ENCODE measurements around the gene SCN9A. TPM values are rescaled to one million over a fixed set of nuclear protein-coding genes. Genes with fewer than 3 reads are reported as not detected.
A peak's percentile ranks its signal among the peaks of the same experiment; 100 is the strongest.

The SCN9A gene
- total RNA-seq, 1 experiment from 2014 or later, result 1.3 TPM

- H3K4me1 Mint-ChIP-seq, result no peaks in the 10 kb centered on the region
- no peaks in the 10 kb centered on the region for H3K23me2 ChIP-seq (ENCODE audit: insufficient read length, low read depth, low read length, poor library complexity, severe bottlenecking)
- no CpG with 5 or more reads among the region's 5 CpGs for WGBS (ENCODE audit: extremely low coverage, insufficient read length, low lambda C conversion rate)
- no peaks in the 10 kb centered on the region for H4K20me1 ChIP-seq (ENCODE audit: control insufficient read depth, insufficient read depth, insufficient read length)
- no peaks in the 10 kb centered on the region for H3K27me3 Mint-ChIP-seq (ENCODE audit: low read depth)
- DNase-seq, result no peak
- H2AFZ ChIP-seq (ENCODE audit: low read length), result peak overlapping the region; percentile 56
- no peak overlapping the region for H2BK120ac ChIP-seq (ENCODE audit: low read depth, low read length, poor library complexity, severe bottlenecking)
- H2AK5ac ChIP-seq (ENCODE audit: insufficient read length, low read length), result no peak overlapping the region
- no peak overlapping the region for H3K14ac ChIP-seq (ENCODE audit: insufficient read depth, low read length)
- H4K91ac ChIP-seq (ENCODE audit: insufficient read length, low read depth, low read length), result no peak overlapping the region
- no peak overlapping the region for H3K18ac ChIP-seq (ENCODE audit: insufficient read length, low read depth, low read length)
- no peak overlapping the region for H2BK15ac ChIP-seq (ENCODE audit: low read depth, low read length)
- no peaks in the 10 kb centered on the region for H3K27me3 ChIP-seq (ENCODE audit: insufficient read depth, low read length)
- H2BK20ac ChIP-seq (ENCODE audit: low read depth, low read length, poor library complexity, severe bottlenecking), result no peak overlapping the region
- no peak overlapping the region for H3K56ac ChIP-seq (ENCODE audit: insufficient read length, low read depth, low read length)
- no peak overlapping the region for H3K4ac ChIP-seq (ENCODE audit: low read depth, low read length)
- H4K5ac ChIP-seq (ENCODE audit: insufficient read length, low read depth, low read length), result no peak overlapping the region
- H4K8ac ChIP-seq (replicated peaks; ENCODE audit: insufficient read length, low read depth, low read length), result no peak overlapping the region
- no peaks in the 10 kb centered on the region for H3K79me2 ChIP-seq (ENCODE audit: insufficient read depth, low read length)
- H3K9me3 Mint-ChIP-seq, result no peaks in the 10 kb centered on the region
- no peaks in the 10 kb centered on the region for H3K36me3 Mint-ChIP-seq (ENCODE audit: insufficient read depth in 1 of 3, low read depth in 3 of 3)
- no peak overlapping the region for H3K27ac Mint-ChIP-seq
- H3K4me3 Mint-ChIP-seq, result no peak overlapping the region
- H3K9ac ChIP-seq (ENCODE audit: extremely low read depth, insufficient read length, low read length), result no peak overlapping the region
- no peaks in the 10 kb centered on the region for H3K79me1 ChIP-seq (ENCODE audit: insufficient read depth, low read depth, low read length, poor library complexity, severe bottlenecking)
- no peaks in the 10 kb centered on the region for H3K4me1 ChIP-seq (ENCODE audit: insufficient read depth, low read length)
- no peak overlapping the region for H2BK12ac ChIP-seq (ENCODE audit: insufficient read length, low read depth, low read length)
- no peaks in the 10 kb centered on the region for H3K9me3 ChIP-seq (ENCODE audit: control insufficient read depth, low read depth, low read length)
- H2BK5ac ChIP-seq (ENCODE audit: insufficient read length, low read length), result no peak overlapping the region
- no peak overlapping the region for H3K4me2 ChIP-seq (ENCODE audit: insufficient read depth, insufficient read length, low read length)
- no peak overlapping the region for H3K27ac ChIP-seq (ENCODE audit: insufficient read length, low read depth, low read length)
- TF ChIP-seq CTCF (conservative IDR thresholded peaks at IDR 0.05), result no peak
- H3T11ph ChIP-seq (ENCODE audit: low read length), result no peak overlapping the region
- H3K23ac ChIP-seq (ENCODE audit: insufficient read length, low read depth, low read length), result no peak overlapping the region
Observed at GRCh38 chr2:166418853-166419615, 43.3 kb upstream of the SCN9A start.

Data from H9 (cell line).